Pulmonary artery endothelial cell (primary cell): ENCODE data around the gene CADM2. TPM values are rescaled to one million over a fixed set of nuclear protein-coding genes. Genes with fewer than 3 reads are reported as not detected.
"Not testable (repeated sequence)": the region's sequence is repeated elsewhere in the genome, so short reads cannot be mapped to it uniquely, and the experiment has no call there.

Source experiments
- DNase-seq: peaks from one replicate; pipeline ENCODE4 v3.0.0-alpha.2; 2011; ENCODE audit warnings: low read depth, low spot score
- total RNA-seq: library from RNA; depleted of rRNA; stranded (reverse); fragments of >200 nt; gene quantifications from 2 replicates; pipeline ENCODE4 v1.2.3, GENCODE V29; 2014

The CADM2 gene
- total RNA-seq, 1 donor from 2014 or later: 0.13 TPM

- DNase-seq: no peak
Measured at GRCh38 chr3:85922374-85922773, 963.6 kb downstream of the CADM2 start.

GRCh38 chr3:85930718-85931117 lies 971.9 kb downstream of the CADM2 start:
- no peak for DNase-seq

- DNase-seq: no peak
Measured at GRCh38 chr3:85933326-85933725, 974.5 kb downstream of the CADM2 start.

GRCh38 chr3:85935171-85935570 lies 976.4 kb downstream of the CADM2 start:
- DNase-seq: no peak

GRCh38 chr3:85939074-85939482 lies 980.3 kb downstream of the CADM2 start:
- DNase-seq: no peak

GRCh38 chr3:85950435-85950834 lies 991.6 kb downstream of the CADM2 start:
- no peak for DNase-seq

GRCh38 chr3:85960793-85961192 lies 1002.0 kb downstream of the CADM2 start:
- DNase-seq: no peak

- DNase-seq: no peak
Measured at GRCh38 chr3:85977615-85978338, 1019.0 kb downstream of the CADM2 start.

- no peak for DNase-seq
Measured at GRCh38 chr3:85979034-85979433, 1020.2 kb downstream of the CADM2 start.

GRCh38 chr3:85989581-85989980 lies 1030.8 kb downstream of the CADM2 start:
- not testable (repeated sequence) for DNase-seq

- DNase-seq: no peak
Measured at GRCh38 chr3:86029590-86029989, 1070.8 kb downstream of the CADM2 start.

GRCh38 chr3:86037916-86038315 lies 1079.1 kb downstream of the CADM2 start:
- DNase-seq: no peak

- no peak for DNase-seq
Measured at GRCh38 chr3:86046436-86047136, 1087.8 kb downstream of the CADM2 start.

- no peak for DNase-seq
Measured at GRCh38 chr3:86047161-86047560, 1088.4 kb downstream of the CADM2 start.

GRCh38 chr3:86051058-86051457 lies 1092.3 kb downstream of the CADM2 start:
- no peak for DNase-seq

- no peak for DNase-seq
Measured at GRCh38 chr3:86056032-86056431, 1097.2 kb downstream of the CADM2 start.

- no peak for DNase-seq
Measured at GRCh38 chr3:86056962-86057361, 1098.2 kb downstream of the CADM2 start.

GRCh38 chr3:86073799-86074198 lies 1115.0 kb downstream of the CADM2 start:
- DNase-seq: no peak

GRCh38 chr3:86087160-86087871 lies 1128.5 kb downstream of the CADM2 start:
- DNase-seq: no peak

- DNase-seq: no peak
Measured at GRCh38 chr3:86104154-86104553, 1145.4 kb downstream of the CADM2 start.

- DNase-seq: no peak
Measured at GRCh38 chr3:86109434-86109833, 1150.6 kb downstream of the CADM2 start.
